Brain microvascular endothelial cell (primary cell): ENCODE data around the gene LPIN1.

Source experiments
- DNase-seq: peaks from one replicate; pipeline ENCODE4 v3.0.0-alpha.2; 2020
- H3K27ac ChIP-seq: fragments of 250-450 bp; sonication (Bioruptor Pico); 2 replicates; pipeline ENCODE4 v1.5.1; 2020; ENCODE audit warnings: mild to moderate bottlenecking, moderate library complexity
- H3K27me3 ChIP-seq: fragments of 250-450 bp; sonication (Bioruptor Pico); replicated peaks from 2 replicates; pipeline ENCODE4 v1.5.1; 2020; ENCODE audit warnings: mild to moderate bottlenecking
- H3K36me3 ChIP-seq: fragments of 250-450 bp; sonication (Bioruptor Pico); replicated peaks from 2 replicates; pipeline ENCODE4 v1.5.1; 2020; ENCODE audit warnings: mild to moderate bottlenecking
- H3K4me3 ChIP-seq: 2 replicates; pipeline ENCODE4 v1.5.1; 2011; ENCODE audit warnings: low read depth, mild to moderate bottlenecking, control low read depth, low read length, moderate library complexity
- in situ Hi-C: cut with HindIII; loops from 2 replicates; pipeline ENCODE4 v1.10.0; 2017; ENCODE audit warnings: low sequenced_read_pairs, low pct_ligation_motif_present
- TF ChIP-seq, protein P1 (sequence below): IDR thresholded peaks from 2 replicates; pipeline ENCODE4 v1.5.1; 2011; ENCODE audit warnings: low read depth, mild to moderate bottlenecking, moderate library complexity, low read length, control low read depth, inconsistent platforms; ENCODE audit errors: missing control alignments

Gene LPIN1

GRCh38 chr2:11787991-11788390 lies 41.6 kb downstream of the LPIN1 start:
- Histone ChIP-seq H3K27ac (no peak overlapping the region), H3K36me3 (peaks cover 41% of the 10 kb centered on the region), H3K27me3 (no peaks in the 10 kb centered on the region), H3K4me3 (no peak overlapping the region)
- in situ Hi-C loops, result no loop called here
- DNase-seq, result no peak
- TF ChIP-seq, protein P1, sequence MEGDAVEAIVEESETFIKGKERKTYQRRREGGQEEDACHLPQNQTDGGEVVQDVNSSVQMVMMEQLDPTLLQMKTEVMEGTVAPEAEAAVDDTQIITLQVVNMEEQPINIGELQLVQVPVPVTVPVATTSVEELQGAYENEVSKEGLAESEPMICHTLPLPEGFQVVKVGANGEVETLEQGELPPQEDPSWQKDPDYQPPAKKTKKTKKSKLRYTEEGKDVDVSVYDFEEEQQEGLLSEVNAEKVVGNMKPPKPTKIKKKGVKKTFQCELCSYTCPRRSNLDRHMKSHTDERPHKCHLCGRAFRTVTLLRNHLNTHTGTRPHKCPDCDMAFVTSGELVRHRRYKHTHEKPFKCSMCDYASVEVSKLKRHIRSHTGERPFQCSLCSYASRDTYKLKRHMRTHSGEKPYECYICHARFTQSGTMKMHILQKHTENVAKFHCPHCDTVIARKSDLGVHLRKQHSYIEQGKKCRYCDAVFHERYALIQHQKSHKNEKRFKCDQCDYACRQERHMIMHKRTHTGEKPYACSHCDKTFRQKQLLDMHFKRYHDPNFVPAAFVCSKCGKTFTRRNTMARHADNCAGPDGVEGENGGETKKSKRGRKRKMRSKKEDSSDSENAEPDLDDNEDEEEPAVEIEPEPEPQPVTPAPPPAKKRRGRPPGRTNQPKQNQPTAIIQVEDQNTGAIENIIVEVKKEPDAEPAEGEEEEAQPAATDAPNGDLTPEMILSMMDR, result no peak

GRCh38 chr2:11788461-11789124 lies 42.2 kb downstream of the LPIN1 start:
- TF ChIP-seq, protein P1, result no peak
- Histone ChIP-seq H3K36me3 (peaks cover 46% of the 10 kb centered on the region), H3K4me3 (no peak overlapping the region), H3K27me3 (no peaks in the 10 kb centered on the region), H3K27ac (no peak overlapping the region)
- no peak for DNase-seq
- in situ Hi-C loops, result no loop called here

DNA sequence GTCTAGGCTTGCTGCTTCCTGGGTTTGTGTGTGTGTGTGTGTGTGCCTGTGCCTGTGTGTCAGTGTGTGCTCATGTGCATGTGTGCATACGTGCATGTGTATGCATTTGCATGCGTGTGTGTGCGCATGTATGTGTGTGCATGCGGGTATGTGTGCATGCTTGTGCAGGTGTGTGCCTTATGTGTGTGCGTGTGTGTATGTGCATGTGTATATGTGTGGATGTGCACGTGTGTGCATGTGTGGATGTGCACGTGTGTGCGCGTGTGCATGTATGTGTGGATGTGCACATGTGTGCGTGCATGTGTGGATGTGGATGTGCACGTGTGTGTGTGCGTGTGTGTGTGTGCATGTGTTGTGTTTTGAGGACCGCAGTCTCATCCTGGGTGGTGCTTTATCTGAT lies 42.8 kb downstream of the LPIN1 start:
- DNase-seq, result no peak
- Histone ChIP-seq H3K27ac (no peak overlapping the region), H3K27me3 (no peaks in the 10 kb centered on the region), H3K4me3 (no peak overlapping the region), H3K36me3 (peaks cover 45% of the 10 kb centered on the region)
- TF ChIP-seq, protein P1, result no peak
- in situ Hi-C loops, result no loop called here

DNA sequence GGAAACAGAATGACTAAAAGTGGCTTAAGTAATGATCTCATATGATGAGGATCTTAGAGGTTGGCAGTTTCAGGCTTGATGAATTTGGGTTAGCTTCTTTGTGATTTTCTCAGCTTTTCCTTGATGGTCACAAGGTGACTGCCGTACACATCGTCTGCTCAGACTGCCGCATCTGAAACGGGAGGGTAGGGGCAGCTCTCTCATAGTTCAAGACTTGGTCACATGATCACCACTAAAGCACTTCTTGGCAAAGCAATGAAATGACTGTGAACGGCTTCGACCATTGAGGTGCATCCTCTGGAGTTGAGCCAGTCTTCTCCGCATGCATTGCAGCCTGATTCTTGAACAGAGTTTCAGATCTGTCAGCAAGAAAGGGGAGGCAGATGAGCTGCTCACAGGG lies 43.8 kb downstream of the LPIN1 start:
- DNase-seq, result no peak
- no peak overlapping the region for H3K4me3 ChIP-seq
- in situ Hi-C loops, result no loop called here
- H3K36me3 ChIP-seq, result peaks cover 52% of the 10 kb centered on the region
- no peak overlapping the region for H3K27ac ChIP-seq
- TF ChIP-seq, protein P1, result no peak
- H3K27me3 ChIP-seq, result no peaks in the 10 kb centered on the region

DNA sequence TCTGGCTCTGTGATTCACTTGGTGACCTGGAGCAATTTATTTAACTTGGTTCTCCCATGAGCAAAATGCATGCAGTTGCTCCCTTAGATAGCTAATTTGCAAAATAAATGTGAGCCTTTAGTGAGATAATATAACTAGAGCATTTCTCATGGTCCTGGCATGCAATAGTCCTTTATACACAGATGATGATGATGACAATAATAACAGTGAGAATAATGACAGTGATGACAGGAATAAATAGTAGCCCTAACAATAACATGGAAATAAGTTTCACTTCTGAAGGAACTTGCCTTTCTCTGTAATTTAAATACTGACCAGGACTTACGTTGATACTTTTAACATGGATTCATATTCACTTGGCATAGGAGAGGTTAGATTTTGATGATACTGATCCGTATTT lies 49.2 kb downstream of the LPIN1 start:
- no peaks in the 10 kb centered on the region for H3K27me3 ChIP-seq
- no peak for DNase-seq
- H3K27ac ChIP-seq, result no peak overlapping the region
- TF ChIP-seq, protein P1, result no peak
- H3K36me3 ChIP-seq, result peaks cover 46% of the 10 kb centered on the region
- H3K4me3 ChIP-seq, result no peak overlapping the region
- in situ Hi-C loops, result no loop called here
